ENCODE data around the gene ANGEL1.

Gene ANGEL1

GRCh38 chr14:76834241-76834661 is 21.6 kb upstream of the ANGEL1 start:
- DNase-seq (ENCODE audit: extremely low read depth, insufficient read length): no peak
- no peak overlapping the region for H3K4me3 ChIP-seq (replicated peaks; ENCODE audit: low read depth, low read length)
- no peak for TF ChIP-seq CTCF (IDR thresholded peaks at IDR 0.05; ENCODE audit: insufficient read depth, low read length, poor library complexity, severe bottlenecking)
- no peaks in the 10 kb centered on the region for H3K36me3 ChIP-seq (ENCODE audit: control insufficient read depth, insufficient read depth, low read length)
- no peaks in the 10 kb centered on the region; the same call in 1 of the 2 replicates for H3K27me3 ChIP-seq (replicated peaks; ENCODE audit: control insufficient read depth, insufficient read depth, low read length)

GRCh38 chr14:76833011-76833410 is 20.3 kb upstream of the ANGEL1 start:
- no peak for TF ChIP-seq CTCF (IDR thresholded peaks at IDR 0.05; ENCODE audit: insufficient read depth, low read length, poor library complexity, severe bottlenecking)
- Histone ChIP-seq H3K36me3 (ENCODE audit: control insufficient read depth, insufficient read depth, low read length) (no peaks in the 10 kb centered on the region), H3K27me3 (replicated peaks; ENCODE audit: control insufficient read depth, insufficient read depth, low read length) (no peaks in the 10 kb centered on the region; the same call in 1 of the 2 replicates), H3K4me3 (replicated peaks; ENCODE audit: low read depth, low read length) (no peak overlapping the region)
- no peak for DNase-seq (ENCODE audit: extremely low read depth, insufficient read length)

- Histone ChIP-seq H3K4me3 (replicated peaks; ENCODE audit: low read depth, low read length) (no peak overlapping the region), H3K27me3 (replicated peaks; ENCODE audit: control insufficient read depth, insufficient read depth, low read length) (no peaks in the 10 kb centered on the region; the same call in 1 of the 2 replicates), H3K36me3 (ENCODE audit: control insufficient read depth, insufficient read depth, low read length) (no peaks in the 10 kb centered on the region)
- TF ChIP-seq CTCF (IDR thresholded peaks at IDR 0.05; ENCODE audit: insufficient read depth, low read length, poor library complexity, severe bottlenecking): no peak
- no peak for DNase-seq (ENCODE audit: extremely low read depth, insufficient read length)
Measured at GRCh38 chr14:76832503-76832988, 19.9 kb upstream of the ANGEL1 start.

- no peak for DNase-seq (ENCODE audit: extremely low read depth, insufficient read length)
- Histone ChIP-seq H3K36me3 (ENCODE audit: control insufficient read depth, insufficient read depth, low read length) (no peaks in the 10 kb centered on the region), H3K4me3 (replicated peaks; ENCODE audit: low read depth, low read length) (no peak overlapping the region), H3K27me3 (replicated peaks; ENCODE audit: control insufficient read depth, insufficient read depth, low read length) (peaks cover 2% of the 10 kb centered on the region)
- TF ChIP-seq CTCF (IDR thresholded peaks at IDR 0.05; ENCODE audit: insufficient read depth, low read length, poor library complexity, severe bottlenecking): no peak
Measured at GRCh38 chr14:76830556-76830955, 17.9 kb upstream of the ANGEL1 start.

GRCh38 chr14:76829650-76830421 is 17.2 kb upstream of the ANGEL1 start:
- no peak for TF ChIP-seq CTCF (IDR thresholded peaks at IDR 0.05; ENCODE audit: insufficient read depth, low read length, poor library complexity, severe bottlenecking)
- Histone ChIP-seq H3K4me3 (replicated peaks; ENCODE audit: low read depth, low read length) (no peak overlapping the region), H3K27me3 (replicated peaks; ENCODE audit: control insufficient read depth, insufficient read depth, low read length) (peaks cover 2% of the 10 kb centered on the region), H3K36me3 (ENCODE audit: control insufficient read depth, insufficient read depth, low read length) (no peaks in the 10 kb centered on the region)
- no peak for DNase-seq (ENCODE audit: extremely low read depth, insufficient read length)
